NCI-H2227 (cell line): ENCODE data around the gene MAN1A1.

ENCODE experiments used
- DNase-seq: peaks from one replicate; lab custom pipeline; 2025; ENCODE audit not compliant: unreplicated experiment; lab: John Stamatoyannopoulos, UW

The MAN1A1 gene

GRCh38 chr6:119148825-119149525 is 200.6 kb downstream of the MAN1A1 start:
- DNase-seq = no peak

- DNase-seq = peak; percentile 19
Measured at GRCh38 chr6:119148098-119148824, 201.3 kb downstream of the MAN1A1 start.

- DNase-seq = no peak
Measured at GRCh38 chr6:119147101-119148053, 202.2 kb downstream of the MAN1A1 start.

DNA sequence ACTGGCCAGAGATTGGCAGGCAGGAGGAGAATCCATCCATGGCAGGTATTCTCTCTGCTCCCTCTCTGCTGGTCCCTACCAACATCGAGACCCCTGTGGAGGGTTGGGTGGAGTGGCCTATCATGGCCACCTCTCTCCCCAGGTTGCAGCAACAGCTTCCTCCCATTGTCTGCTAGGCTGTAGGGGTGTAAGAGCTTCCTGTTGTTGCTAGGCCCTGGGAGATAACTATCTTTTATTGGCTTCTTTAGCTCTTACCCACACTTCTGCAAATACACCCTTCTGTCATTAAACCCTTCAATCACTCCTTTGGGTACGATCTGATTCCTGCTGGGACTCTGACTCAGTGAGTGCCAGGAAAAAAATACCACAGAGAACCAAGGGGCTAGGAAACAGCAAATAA is 204.4 kb downstream of the MAN1A1 start:
- no peak for DNase-seq

- no peak for DNase-seq
Measured at GRCh38 chr6:119142637-119143036, 206.9 kb downstream of the MAN1A1 start.

DNA sequence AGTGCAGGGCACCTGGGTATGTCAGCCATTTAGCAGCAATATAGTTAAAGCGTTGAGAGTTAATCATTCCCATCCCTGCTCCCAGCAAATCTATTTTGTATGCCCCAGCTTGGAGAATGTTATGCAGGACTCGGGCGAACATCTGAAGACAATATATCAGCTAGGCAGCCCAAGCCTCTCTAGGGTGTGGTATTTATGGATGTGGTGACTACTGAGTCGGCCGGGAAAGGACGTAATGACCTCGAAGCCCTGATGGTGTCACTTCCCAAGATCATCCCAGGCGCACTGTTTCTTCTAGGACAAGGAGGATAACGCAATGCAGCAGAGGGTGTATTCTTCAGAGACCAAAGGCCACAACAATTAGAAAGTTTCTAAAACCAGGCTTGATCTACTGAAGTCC is 207.5 kb downstream of the MAN1A1 start:
- DNase-seq = no peak

GRCh38 chr6:119140196-119141140 is 209.1 kb downstream of the MAN1A1 start:
- no peak for DNase-seq

DNA sequence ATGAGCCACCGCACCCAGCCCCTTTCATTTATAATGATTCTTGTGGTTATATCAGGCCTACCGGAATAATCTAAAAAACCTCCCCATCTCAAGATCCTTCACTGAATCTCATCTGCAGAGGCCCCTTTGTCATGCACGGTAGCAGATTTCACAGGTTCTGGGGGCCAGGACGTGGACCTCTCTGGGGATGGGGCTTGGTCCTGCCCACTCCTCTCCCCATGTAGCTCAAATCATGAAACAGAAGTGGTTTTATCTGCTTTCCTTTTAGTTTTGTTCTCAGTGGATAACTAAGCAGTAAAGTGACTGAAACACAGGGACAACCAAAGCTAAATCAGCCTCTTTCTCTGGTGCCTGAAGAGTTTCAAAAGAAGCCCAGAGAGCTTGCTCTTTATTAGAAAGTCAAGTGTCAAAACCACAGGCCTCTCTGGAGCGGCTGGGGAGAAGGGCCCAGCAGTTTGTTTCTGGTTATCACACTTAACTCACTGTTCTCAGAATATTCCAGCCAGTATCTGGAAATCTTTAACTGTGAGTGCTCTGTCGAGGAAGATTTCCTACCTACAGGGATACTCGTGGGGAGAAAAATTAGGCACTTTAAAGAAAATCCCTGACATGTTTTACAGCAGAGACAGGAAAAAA is 210.5 kb downstream of the MAN1A1 start:
- DNase-seq = no peak

DNA sequence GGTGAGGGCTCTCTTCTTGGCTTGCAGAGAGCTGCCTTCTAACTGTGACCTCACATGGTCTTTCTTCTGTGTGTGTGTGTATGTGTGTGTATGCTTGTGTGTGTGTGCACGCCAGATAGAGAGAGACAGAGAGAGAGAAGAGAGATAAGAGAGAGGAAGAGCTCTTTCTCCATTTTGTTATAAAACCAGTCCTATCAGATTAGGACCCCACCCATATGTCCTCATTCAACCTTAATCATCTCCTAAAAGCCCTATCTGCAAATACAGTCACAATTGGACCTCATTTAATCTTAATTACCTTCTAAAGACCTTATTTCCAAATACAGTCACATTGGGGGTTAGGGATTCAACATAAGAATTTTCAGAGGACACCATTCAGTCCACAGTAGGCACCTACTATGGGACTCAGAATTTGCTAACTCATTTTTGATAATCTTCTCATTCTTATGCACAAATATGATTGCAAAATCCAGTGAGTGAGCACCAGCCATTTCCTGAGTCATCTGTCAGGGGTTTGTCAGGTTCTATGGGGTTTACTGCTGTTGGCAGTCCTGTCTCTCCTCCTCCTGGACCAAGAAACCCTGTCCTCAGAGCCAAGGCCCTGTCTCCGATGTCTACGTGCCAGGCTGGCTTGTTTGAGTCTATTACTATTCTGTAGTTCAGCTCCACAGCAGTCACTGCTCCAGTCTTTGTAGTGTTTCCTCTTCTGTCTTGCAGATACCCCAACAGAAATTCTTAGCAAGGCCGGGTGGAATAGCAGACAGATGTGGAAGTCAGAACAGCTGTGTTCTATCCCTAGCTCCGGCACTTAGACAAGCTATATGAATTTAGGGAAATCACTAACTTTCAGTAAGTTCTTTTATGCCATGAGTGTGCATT is 212.1 kb downstream of the MAN1A1 start:
- no peak for DNase-seq

DNA sequence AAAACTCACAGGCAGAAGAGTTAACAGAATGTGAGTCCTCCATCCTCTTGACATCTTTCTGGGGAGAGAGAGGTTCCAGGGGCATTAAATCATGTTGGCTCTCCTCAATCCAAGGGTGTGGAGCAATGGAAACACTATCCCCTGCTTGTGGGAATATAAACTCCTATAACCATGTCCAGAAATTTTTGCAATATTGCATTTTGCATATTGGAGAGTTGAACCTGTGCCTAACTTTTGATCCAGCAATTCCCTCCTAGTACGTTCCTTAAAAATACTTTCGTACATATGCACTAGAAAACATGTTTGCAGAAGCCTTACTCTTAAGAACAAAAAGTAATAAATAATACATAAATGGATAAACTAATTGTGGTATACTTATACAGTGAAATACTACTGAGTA is 214.8 kb downstream of the MAN1A1 start:
- DNase-seq = no peak

GRCh38 chr6:119133400-119133799 is 216.2 kb downstream of the MAN1A1 start:
- DNase-seq = no peak

- no peak for DNase-seq
Measured at GRCh38 chr6:119132261-119132981, 217.1 kb downstream of the MAN1A1 start.

DNA sequence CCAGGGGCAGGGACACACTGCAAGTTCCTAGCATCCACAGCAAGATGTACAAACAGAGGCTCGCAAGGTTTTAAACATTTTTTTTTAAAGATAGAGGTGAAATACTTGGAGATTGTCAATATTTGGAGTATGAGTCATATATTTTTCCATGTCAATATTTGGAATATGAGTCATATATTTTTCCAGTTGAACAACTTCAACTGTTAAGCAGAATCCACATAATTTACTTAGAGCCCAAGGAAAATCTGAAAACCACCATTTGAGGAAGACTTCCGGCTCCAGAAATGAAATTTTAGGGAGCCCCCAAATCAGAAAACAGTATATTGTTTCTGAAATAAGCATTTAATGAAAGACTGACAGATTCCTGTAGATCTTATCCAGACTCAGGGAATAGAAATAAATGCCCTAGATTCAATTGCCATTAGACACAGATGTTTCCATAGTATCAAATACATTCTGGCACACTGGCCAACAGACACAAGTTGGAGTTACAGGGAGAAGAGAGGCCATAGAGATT is 219.5 kb downstream of the MAN1A1 start:
- no peak for DNase-seq

- DNase-seq = peak; percentile 62
Measured at GRCh38 chr6:119129148-119129967, 220.2 kb downstream of the MAN1A1 start.

DNA sequence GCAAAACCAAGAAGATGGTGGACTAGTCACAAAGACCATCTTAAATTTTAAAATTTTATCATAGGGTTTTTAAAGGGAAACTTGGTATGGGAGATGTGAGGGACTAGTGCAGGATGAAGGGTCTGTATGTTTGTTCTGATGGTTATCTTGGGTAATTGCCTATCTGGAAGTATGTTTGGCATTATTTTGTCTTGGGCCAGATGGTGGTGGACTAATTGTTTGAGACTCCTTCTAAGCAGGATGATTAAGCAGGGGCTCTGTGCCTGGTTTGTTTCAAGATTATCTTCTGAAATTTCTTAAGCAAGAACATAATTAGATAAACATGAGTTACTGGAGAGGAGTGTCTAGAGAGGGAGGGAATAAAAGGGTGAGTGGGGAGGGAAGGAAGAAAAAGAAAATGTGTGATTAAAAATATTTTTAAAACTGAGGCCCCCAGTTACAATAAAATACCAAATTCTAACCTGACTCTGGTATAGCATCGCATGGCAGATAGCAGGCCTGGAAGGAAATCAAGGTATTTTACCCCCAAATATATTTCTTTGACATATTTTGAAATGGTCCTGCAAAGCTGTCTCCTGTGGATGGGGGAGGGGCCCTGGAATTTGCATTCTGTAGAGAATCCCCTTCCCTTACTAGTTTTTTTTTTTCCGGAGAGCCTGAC is 221.2 kb downstream of the MAN1A1 start:
- no peak for DNase-seq

GRCh38 chr6:119127627-119128026 is 221.9 kb downstream of the MAN1A1 start:
- no peak for DNase-seq
